ENCODE results near the gene EPB41L4B.
"Not testable (repeated sequence)": the region's sequence is repeated elsewhere in the genome, so short reads cannot be mapped to it uniquely, and the experiment has no call there.

The EPB41L4B gene

DNA sequence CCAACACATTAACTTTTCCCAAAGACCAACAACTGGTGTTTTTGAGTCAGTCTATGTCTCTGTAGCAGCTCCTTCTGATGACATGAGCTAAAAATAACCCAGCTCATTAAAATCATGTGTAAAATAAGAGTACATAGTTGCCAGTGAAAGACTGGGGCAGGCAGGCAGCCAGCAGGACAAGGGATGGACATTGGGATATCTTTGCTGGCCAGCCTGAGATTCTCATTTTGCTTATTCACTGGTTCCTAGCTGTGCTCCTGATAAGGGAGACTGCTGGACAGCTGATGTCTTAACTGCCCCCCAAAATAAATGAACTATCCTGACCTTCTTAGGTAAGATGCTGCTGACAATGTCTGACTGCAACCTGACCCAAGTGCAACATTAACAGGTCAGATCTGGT lies 33.9 kb downstream of the EPB41L4B start:
- Histone ChIP-seq H3K36me3 (no peaks in the 10 kb centered on the region), H3K4me3 (ENCODE audit: low read depth, low read length) (no peak overlapping the region), H3K9me3 (no peaks in the 10 kb centered on the region), H3K27me3 (no peaks in the 10 kb centered on the region), H3K4me1 (no peaks in the 10 kb centered on the region)
- no peak for DNase-seq
- TF ChIP-seq, protein P1, sequence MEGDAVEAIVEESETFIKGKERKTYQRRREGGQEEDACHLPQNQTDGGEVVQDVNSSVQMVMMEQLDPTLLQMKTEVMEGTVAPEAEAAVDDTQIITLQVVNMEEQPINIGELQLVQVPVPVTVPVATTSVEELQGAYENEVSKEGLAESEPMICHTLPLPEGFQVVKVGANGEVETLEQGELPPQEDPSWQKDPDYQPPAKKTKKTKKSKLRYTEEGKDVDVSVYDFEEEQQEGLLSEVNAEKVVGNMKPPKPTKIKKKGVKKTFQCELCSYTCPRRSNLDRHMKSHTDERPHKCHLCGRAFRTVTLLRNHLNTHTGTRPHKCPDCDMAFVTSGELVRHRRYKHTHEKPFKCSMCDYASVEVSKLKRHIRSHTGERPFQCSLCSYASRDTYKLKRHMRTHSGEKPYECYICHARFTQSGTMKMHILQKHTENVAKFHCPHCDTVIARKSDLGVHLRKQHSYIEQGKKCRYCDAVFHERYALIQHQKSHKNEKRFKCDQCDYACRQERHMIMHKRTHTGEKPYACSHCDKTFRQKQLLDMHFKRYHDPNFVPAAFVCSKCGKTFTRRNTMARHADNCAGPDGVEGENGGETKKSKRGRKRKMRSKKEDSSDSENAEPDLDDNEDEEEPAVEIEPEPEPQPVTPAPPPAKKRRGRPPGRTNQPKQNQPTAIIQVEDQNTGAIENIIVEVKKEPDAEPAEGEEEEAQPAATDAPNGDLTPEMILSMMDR (IDR thresholded peaks at IDR 0.05; ENCODE audit: low read depth, low read length) = no peak

DNA sequence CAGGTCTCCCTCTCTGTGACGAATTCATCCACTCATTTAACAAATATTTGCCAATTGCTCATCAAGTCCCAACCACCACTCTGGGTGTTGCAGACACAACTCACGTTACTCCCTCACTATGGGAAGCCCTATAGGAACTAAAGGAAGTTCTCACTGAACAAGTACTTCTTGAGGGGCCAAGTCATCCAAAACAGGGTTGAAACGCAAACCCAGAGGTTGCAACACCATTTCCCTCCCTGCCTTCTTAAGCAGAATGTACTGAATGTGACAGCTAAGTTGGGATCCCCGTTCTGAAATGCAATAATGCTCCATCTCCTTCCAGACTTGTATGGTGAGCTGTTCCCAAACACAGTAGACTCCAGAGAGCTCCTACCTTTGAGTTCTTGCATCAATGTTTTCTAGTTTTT lies 34.3 kb downstream of the EPB41L4B start:
- Histone ChIP-seq H3K4me3 (ENCODE audit: low read depth, low read length) (no peak overlapping the region), H3K27me3 (no peaks in the 10 kb centered on the region), H3K36me3 (no peaks in the 10 kb centered on the region), H3K9me3 (no peaks in the 10 kb centered on the region), H3K4me1 (no peaks in the 10 kb centered on the region)
- TF ChIP-seq, protein P1 (IDR thresholded peaks at IDR 0.05; ENCODE audit: low read depth, low read length) = no peak
- DNase-seq = no peak

DNA sequence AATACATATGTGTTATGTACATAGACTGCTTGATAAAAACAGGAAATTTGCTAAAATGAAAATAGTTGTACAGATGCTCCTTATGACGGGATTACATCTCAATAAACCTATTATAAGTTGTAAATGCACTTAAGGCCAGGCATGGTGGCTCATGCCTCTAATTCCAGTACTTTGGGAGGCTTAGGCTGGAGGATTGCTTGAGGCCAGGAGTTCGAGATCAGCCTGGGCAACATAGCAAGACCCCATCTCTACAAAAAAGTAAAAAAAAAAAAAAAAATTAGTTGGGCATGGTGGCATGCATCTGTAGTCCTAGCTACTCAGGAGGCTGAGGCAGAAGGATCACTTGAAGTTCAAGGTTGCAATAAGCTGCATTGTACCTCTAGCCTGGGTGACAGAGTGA lies 37.2 kb downstream of the EPB41L4B start:
- not testable (repeated sequence) for H3K4me1 ChIP-seq

DNA sequence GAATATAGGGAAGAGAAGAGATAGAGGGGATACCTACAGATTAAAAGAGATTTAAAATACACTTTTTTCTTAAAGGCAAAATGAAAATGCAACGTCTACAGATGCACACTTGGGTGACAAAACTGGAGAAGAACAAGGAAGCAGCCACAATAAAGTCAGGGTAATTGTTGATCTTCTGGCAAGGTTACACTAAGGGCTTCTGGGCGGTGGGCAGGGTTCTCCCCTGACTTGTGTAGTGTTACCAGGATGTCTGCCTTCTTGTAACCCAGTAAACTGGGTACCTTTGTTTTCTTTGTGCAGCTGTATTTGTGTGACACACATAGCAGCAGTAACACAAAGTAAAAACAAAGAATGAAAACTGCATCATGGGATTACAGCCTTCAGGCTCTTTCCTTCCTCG lies 37.8 kb downstream of the EPB41L4B start:
- Histone ChIP-seq H3K4me3 (ENCODE audit: low read depth, low read length) (no peak overlapping the region), H3K4me1 (no peaks in the 10 kb centered on the region), H3K36me3 (no peaks in the 10 kb centered on the region), H3K9me3 (no peaks in the 10 kb centered on the region), H3K27me3 (no peaks in the 10 kb centered on the region)
- no peak for DNase-seq
- TF ChIP-seq, protein P1 (IDR thresholded peaks at IDR 0.05; ENCODE audit: low read depth, low read length) = no peak

More for the DNA sequence above, 37.2 kb downstream of the EPB41L4B start:
- H3K36me3 ChIP-seq; H3K9me3 ChIP-seq; H3K27me3 ChIP-seq; DNase-seq; H3K4me3 ChIP-seq (ENCODE audit: low read depth, low read length): not testable (repeated sequence)

DNA sequence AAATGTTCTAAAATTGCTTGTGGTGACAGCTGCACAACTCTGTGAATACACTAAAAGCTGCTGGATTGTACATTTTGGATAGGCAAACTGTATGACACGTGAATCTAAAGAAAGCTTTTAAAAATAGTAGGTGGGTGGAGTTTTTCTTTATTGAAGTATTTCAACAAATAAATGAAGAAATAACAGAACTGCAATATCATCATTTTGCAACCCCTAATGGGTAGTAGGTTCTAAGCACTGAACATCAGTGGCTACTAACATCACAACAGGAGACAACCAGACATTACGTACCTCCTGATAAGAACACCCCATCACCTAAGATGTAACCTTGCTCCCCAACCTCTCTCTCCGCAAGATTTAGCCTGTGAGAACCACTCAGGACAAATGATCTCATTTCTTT lies 38.6 kb downstream of the EPB41L4B start:
- DNase-seq = no peak
- TF ChIP-seq, protein P1 (IDR thresholded peaks at IDR 0.05; ENCODE audit: low read depth, low read length) = no peak

DNA sequence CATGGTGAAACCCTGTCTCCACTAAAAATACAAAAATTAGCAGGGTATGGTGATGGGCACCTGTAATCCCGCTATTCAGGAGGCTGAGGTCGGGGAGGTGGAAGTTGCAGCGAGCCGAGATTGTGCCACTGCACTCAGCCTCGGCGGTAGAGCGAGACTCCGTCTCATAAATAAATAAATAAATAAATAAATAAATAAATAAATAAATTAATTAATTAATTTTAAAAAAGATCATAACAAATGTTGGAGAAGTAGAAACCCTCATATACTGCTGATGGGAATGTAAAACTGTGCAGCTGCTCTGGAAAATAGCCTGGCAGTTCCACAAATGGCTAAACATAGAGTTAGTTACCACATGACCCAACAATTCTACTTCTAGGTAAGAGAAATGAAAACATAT lies 39.3 kb downstream of the EPB41L4B start:
- Histone ChIP-seq H3K4me3 (ENCODE audit: low read depth, low read length) (no peak overlapping the region), H3K27me3 (no peaks in the 10 kb centered on the region), H3K36me3 (no peaks in the 10 kb centered on the region), H3K4me1 (no peaks in the 10 kb centered on the region), H3K9me3 (no peaks in the 10 kb centered on the region)
- TF ChIP-seq, protein P1 (IDR thresholded peaks at IDR 0.05; ENCODE audit: low read depth, low read length) = no peak
- no peak for DNase-seq

More for the DNA sequence above, 38.6 kb downstream of the EPB41L4B start:
- Histone ChIP-seq H3K9me3 (no peaks in the 10 kb centered on the region), H3K27me3 (no peaks in the 10 kb centered on the region), H3K36me3 (no peaks in the 10 kb centered on the region), H3K4me1 (no peaks in the 10 kb centered on the region), H3K4me3 (ENCODE audit: low read depth, low read length) (no peak overlapping the region)

DNA sequence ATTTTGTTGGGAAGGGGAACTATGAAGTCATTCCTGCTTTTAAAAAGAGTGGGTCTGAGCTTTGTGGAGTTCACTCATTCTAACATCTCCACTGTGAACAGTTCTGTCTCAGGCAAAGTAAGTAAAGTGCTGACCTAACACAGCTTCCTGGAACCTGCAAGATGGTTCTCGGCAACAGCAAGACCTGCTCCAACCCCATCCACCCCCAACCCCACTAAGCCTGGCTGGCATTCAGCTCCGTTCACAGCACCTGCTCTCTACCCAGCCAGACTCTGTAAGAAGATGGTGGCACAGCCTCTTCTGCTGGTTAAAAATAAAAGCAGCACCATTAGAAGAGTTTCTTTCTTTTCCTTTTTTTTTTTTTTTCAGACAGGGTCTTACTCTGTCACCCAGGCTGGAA lies 42.0 kb downstream of the EPB41L4B start:
- Histone ChIP-seq H3K27me3 (no peaks in the 10 kb centered on the region), H3K4me1 (no peaks in the 10 kb centered on the region), H3K4me3 (ENCODE audit: low read depth, low read length) (no peak overlapping the region), H3K36me3 (no peaks in the 10 kb centered on the region), H3K9me3 (no peaks in the 10 kb centered on the region)
- TF ChIP-seq, protein P1 (IDR thresholded peaks at IDR 0.05; ENCODE audit: low read depth, low read length) = no peak
- no peak for DNase-seq
